GM19328 (cell line): ENCODE results near the gene DNAJC2.
"Not testable (repeated sequence)": the region's sequence is repeated elsewhere in the genome, so short reads cannot be mapped to it uniquely, and the experiment has no call there.

Experiments used
- ATAC-seq: cut with Tn5 transposase; IDR thresholded peaks from one replicate; pipeline ENCODE4 v1.9.1; 2021; ENCODE audit warnings: mild to moderate bottlenecking, moderate library complexity; ENCODE audit not compliant: unreplicated experiment

DNAJC2 gene

DNA sequence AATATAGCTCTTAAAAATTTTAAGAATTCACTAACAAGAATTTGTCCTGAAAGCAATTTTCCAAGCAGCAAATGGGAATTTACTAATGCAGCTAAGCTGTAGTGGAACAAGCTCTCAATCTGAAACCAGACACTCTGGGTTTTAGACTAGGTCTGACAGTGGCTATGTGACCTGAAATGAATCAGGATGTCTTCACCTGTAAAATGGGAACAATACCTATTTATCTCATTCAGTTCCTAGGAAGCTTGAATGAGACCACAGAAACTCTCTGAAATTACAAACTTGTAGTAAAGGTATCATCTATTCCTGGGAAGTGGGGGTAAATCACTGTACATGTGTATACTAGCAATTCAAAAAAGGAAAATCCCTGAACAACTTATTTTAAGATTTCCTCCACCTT lies 1.2 kb downstream of the DNAJC2 start:
- no peak for ATAC-seq

DNA sequence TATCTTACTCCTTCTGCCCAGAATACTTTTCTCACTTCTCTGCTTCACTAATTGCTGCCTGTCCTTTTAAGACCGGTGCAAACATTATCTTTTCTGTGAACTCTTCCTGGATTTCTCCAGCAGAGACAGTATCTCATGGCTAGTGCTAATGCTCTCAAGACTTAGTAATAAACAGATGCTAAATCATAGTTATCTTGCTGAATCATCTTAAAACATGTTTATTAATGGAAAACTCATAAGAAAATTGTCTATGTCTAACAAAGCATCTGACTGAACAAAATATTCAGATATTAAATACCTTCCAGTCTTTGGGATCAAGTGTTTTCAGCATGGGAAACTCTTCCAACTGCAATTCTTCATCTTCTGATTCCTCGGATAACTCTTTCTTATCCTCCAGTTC lies 3.1 kb downstream of the DNAJC2 start:
- no peak for ATAC-seq

DNA sequence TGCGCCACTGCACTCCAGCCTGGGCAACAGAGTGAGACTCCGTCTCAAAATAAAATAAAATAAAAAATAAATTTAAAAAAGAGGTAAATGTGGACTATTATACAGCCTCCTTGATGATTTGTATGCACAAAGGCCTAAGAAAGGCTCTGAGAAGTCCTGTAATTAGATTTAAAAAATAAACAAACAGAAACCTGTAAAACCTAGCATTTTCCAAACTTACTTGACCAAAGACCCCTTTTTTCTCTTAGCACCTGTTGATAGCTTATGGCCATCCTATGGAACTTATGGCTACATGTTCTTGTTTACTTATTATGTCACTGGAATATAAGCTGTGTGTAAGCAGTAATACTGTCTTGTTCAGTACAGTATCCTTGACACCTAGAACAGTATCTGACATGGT lies 5.7 kb downstream of the DNAJC2 start:
- no peak for ATAC-seq

DNA sequence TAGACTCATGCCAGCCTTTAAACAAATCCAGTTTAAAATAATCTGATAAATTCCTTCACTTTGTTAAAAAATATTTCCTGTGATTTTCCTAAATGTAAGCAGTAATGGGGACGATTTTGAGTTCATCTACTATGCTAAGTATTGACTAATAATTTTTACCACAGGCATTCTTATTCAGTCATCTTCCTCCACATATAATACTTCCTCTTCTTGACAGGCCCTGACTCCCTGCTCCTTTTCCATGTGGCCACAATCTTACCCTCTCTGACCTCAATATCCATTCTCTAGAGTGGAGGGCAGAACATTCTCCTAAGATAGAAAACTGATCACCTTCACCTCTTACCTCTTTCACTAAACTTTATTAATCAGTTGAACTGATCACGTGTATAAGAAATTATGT lies 7.8 kb downstream of the DNAJC2 start:
- ATAC-seq = no peak

DNA sequence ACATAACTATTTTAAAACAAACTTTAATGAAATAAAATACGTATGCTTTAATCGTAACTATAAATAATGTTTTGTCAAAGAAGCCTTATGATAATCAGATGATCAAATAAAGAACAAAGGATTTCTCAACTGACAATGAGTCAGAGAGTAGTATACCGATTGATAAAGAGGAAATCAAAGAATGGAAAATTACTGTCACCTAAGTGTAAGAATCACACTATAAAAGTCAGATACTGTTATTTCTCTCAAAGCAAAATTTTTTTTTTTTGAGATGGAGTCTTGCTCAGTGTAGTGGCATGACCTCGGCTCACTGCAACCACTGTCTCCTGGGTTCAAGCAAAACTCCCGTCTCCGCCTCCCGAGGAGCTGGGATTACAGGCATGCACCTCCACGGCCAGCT lies 18.8 kb downstream of the DNAJC2 start:
- no peak for ATAC-seq

DNA sequence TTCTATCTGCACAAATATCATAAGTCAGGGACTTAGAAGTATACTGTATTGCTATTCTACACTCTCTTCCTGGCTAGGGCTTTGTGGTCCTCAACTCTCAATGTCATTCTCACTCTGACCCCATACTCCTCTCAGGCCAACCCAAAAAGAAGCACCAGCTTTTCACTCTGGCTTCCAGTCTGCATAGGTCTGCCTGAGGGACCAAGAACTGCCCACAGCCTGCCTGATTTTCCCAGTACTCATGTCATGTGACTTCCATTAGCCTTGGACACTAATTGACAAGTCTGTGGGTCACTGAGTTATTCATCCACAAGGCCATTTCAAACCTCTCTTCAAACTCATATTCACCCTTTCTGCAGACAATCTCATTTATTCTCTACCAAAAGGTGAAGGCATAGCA lies 27.6 kb downstream of the DNAJC2 start:
- no peak for ATAC-seq

DNA sequence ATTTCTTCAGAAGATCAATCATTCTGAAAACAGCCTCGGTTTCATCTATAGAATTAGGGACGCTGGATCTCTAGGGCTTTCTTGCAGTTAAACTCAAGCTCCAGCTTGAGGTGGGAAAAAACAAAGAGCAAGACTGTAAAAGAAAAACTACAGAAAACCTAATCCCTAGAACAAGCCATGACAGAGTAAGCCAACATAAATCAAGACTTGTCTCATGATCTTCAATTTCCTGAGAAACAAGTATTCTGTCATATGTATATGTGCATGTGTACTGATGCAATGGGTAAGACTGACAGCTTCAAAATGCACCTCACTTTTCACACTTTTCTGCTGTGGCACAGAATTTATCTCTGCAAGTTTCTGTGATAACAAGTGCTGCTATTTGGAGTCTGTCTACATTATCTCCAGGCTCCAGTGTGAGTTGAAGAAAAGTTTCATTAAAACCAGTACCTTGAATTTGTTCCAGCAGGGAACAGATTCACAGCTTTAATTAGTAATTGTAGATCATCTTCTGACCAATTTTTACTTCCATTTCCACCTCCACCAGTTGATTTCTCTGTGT lies 28.1 kb downstream of the DNAJC2 start:
- no peak for ATAC-seq

DNA sequence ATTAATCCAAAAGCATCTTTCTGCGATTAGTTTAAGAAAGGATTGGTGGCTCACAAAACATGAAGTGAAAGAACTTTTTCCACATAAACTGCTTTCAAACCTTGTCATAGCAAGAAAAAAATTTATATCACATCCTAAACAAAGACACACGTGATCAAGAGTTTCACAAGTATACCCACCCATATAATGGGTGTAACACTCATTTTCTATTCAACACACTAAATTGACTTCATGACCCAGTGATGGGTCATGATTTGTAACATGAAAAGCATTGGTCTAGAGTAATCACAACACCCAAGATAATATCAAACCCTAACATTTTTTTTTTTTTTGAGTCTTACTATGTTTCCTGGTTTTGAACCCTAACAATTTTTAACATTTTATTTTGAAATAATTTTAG lies 29.7 kb downstream of the DNAJC2 start:
- ATAC-seq = no peak

DNA sequence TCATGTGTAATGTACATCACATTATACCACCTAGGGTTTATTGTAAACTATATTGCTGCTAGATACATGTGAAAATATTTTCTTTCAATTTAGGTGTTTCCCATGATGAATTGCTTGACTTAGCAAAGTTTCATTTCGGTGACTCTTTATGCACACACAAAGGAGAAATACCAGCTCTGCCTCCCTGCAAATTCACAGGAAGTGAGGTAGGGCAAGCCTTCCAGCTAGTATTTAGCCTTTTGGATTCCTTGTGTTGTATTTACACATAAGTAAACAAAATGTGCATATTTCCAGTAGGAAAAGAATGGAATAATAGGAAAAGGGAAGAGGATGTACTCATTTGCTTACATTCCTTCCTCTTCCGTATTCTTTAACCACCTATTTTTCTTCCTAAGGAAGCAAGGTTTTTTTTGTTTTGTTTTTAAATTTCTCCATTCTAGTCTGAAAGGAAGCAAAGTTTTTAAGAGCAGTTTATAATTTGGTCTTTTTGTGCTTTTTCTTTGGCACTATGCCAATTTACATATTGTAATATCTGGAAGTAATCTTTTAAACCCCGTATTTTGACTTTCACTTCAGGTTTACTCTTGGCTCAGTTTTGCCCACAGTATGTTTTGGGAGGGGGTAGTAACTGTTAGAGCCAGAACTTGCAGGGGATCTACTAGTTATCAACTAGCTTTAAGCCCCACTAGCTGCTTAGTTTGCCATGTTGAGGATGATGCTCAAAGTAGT lies 36.9 kb downstream of the DNAJC2 start:
- ATAC-seq = no peak

DNA sequence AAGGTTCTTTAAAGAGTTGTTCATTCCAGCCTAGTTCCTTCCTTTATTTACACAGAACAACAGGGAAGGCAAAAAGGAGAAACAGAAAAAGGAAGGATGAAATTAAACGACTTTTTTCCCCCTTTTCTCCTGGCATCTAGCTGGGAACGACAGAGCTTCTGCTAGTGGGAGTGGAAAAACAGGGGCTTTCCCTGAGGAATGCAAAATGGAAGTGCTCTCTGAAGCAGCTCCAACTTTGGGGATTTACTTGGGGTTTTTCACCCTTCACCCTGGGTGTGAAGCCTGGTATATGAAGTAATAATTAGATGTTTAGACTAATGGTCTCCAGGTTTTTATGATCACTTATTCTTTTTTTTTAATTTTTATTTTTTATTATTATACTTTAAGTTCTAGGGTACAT lies 43.1 kb downstream of the DNAJC2 start:
- no peak for ATAC-seq

DNA sequence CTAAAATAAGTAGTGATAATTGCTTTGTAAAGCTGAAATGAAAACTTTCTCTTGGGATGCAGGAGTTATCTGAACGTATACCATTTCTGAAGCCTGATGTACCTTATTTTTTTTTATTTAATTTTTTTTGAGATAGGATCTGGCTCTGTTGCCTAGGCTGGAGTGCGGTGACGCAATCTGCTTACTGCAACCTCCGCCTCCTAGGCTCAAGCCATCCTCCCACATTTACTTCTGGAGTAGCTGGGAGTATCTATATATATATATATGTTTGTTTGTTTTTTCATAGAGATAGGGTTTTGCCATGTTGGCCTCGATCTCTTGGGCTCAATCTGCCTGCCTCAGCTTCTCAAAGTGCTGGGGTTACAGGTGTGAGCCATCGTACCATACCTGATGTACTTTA lies 44.9 kb downstream of the DNAJC2 start:
- ATAC-seq = no peak

DNA sequence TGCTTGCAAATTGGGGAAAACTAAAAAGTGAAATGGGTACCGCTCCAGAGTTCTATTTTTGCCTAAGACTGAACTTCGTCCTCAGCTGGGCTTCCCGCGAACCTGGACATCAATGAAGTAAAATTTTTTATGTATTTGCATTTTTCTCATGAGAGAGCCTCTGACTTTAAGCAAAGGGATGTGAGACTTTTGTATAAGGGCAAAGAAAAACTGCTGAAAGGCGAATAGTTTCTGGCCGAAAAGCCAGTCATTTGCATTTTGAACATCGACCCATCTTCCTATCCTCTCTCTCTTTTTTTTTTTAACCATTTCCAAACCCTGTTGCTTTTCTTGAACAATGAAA lies 46.8 kb downstream of the DNAJC2 start:
- no peak for ATAC-seq

DNA sequence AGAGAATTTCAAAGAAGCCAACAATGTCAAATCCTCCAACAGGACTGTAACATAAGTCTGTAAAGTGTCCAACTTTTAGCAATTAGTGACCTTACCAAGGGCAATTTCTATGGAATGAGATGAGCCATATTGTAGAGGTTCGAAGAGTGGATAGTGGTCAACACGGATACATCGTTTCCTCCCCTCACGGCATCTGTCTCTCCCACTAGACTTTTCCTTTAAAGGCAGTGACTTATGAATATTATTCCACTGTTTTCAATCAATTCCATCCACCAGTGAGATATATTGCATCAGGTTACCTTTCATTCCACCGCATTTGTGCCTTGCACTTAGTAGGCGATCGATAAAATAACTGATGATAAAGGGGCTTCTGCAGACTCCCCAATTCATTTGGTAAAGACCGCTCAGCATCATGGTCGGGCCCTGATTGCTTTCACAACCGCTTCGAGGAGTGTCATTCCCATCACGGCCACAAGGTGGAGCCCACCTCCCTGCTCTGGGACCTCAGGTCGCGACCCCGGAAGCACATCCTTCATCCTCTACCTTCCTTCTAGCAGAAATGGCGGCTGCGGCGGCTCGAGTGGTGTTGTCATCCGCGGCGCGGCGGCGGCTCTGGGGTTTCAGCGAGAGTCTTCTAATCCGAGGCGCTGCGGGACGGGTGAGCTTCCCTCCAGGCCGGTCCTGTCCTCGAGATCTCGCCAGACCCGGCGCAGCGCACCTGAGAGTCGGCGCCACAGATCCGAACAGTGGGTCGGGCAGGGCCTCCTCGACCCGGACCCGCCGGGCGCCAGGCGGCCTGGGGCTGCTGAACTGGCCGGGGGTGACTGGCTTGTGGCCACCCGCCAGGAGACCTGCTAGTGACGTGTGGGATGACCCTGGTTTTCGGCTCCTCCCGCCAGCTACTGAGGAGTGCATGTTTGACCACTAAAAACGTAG lies 47.4 kb downstream of the DNAJC2 start, which contains the start of gene PMPCB:
PMPCB (plus strand) TSS at position 535 of the 936 bp plus-strand sequence; CDS start at position 560, 25 bp downstream.
- ATAC-seq = peak; percentile 91

DNA sequence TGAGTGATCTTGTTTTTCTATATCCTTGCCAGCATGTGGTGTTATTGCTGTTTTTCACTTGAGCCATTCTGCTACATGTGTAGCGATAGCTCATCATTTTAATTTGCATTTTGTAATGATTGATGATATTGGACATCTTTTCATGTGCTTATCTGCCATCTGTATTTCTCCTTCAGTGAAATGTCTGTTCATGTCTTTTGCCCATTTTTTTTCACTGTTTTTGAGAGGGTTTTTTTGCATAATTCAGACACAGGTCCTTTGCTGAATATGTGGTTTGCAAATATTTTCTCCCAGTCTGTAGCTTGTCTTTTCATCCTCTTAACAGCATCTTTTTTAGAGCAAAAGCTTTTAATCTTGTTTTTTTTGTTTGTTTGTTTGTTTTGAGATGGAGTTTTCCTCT lies 51.0 kb downstream of the DNAJC2 start:
- no peak for ATAC-seq

DNA sequence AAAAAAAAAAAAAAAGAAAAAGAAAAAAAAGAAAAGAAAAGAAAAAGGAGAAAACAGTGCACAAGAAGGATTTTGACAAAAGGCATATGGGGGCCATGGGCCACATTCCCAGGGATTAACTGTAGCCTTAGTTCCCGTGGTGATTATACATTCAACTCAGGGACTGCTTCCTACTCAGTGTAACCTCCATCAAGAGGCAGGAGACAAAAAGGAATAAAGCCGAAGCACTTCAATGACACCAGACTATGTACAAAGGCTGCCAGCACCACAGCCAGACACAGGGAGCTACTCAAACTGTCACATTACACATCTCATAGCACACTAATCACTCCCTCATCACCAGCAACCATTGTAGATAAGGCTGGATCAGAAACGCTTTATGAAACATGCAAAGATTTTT lies 52.4 kb downstream of the DNAJC2 start:
- ATAC-seq = no peak

DNA sequence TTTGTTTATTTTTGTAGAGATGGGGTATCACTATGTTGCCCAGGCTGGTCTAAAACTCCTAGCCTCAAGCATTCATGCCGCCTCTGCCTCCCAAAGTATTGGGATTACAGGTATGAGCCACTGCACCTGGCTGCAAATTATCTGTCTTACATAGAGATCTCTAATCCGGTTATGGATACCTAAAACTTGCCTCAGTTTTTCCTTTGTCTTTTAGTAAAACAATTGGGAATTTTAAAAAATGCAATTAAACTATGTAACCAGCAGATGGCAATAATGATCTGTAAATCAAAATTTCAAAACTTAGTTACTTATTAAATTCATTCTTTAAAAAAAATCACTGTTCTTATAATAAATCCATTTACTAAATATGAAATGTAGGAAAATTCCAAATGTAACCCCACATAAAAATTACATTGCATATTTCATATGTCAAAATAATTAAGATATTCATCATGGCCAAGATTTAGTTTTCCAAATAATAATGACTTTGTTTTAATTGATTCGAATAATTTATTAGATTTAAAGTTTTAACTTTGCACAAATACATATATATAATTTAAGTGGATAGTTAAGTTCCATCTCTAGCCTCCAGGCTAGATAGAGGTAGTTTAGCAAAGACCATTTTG lies 61.7 kb downstream of the DNAJC2 start:
- not testable (repeated sequence) for ATAC-seq

DNA sequence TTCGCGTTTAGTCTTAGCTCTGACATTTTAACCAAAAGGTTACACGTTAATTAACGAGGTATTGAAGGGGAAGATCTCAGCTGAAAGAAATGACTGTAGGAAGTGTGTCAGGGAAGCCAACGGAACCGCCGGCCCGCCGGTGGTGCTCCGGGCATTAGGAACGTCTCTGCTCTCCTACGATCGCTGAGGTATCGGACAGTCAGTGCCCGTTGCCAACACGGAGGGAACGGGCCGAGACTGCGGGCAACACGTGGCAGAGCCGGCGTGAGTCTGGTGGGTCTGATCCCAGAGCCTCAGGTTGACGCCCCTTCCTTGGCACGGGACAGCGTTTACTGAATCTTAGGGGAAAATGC lies 63.8 kb downstream of the DNAJC2 start:
- ATAC-seq = peak; percentile 22

DNA sequence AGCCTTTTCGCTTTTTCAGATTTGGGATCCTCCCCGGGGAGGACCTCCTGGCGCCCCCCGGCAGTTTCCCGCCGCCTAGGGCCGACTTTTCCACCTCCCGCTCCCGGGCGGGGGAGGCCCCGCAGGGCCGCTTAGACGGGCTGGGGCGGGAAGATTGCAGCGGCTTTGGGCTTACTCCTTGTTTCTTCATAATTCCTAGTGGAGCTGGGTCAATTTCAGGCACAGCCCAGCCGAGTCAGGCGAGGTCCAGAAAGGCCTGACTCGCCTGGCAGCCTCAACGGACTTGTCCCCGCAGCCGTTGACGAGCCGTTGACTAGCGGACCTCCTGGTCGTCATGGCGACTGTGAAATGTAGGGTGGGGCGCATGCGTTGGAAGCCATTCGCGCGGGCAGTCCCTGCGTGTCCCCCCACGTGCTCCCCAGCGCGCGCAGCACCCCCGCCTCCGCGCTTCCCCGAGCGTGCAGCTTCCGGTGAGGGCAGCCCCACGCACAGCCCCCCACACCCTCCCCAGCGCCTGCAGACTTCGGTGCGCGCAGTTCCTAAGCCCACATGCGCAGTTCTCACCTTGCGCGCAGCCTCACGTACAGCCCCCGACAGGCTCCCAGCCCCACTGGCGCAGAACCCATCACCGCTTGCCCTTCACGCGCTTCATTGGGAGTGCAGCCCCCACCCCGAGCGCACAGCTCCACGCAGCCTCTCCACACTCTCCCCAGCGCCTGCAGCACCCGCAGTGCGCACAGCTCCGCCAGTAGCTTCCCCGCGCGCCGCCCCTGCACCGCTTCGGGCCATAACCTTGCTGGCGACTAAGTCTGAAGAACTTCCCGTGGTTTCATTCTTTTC lies 64.4 kb downstream of the DNAJC2 start:
- ATAC-seq = peak; percentile 84

DNA sequence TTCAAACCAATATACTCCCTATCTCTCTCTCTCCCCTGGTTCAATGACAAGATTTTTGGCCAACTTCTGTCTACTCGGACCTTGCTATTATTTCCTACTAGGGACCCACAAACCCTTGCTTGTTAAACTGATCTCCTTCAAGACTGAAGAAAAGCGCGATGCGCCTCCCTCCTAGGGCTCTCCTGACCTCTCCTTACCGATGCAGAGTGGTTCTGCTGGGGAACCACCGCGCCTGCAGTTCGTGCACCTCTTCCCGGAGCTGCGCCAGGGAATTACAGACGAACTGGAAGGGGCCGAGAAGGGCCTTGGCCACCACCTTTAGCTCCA lies 65.0 kb downstream of the DNAJC2 start:
- peak; percentile 31 for ATAC-seq

DNA sequence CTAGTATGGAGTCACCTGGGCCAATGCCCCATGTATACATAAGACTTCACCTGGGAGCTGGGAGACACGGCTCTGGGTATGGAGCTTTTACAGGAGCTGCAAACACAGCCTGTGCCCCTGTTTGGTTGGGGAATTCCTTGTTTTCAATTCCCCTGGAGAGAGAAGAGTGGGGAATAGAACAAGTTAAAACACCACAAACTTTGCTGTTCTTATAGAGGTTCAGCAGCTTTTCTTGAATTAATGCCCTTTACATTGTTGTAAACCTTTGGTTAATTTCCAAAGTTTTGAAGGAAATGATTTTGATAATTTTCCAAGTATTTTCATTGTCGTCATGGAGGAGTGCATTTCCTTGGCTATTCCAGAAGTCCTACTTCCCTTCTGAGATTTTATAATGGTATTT lies 66.4 kb downstream of the DNAJC2 start:
- not testable (repeated sequence) for ATAC-seq

DNA sequence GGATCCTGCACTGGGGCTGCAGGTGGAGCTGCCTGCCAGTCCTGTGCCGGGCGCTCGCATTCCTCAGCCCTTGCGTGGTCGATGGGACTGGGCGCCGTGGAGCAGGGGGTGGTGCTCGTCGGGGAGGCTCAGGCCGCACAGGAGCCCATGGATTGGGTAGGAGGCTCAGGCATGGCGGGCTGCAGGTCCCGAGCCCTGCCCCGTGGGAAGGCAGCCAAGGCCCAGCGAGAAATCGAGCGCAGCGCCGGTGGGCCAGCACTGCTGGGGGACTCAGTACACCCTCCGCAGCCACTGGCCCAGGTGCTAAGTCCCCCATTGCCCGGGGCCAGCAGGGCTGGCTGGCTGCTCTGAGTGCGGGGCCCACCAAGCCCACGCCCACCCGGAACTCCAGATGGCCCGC lies 69.7 kb downstream of the DNAJC2 start:
- not testable (repeated sequence) for ATAC-seq
